C4-2B (cell line): ENCODE results near the gene CLIC1.
"Not testable (repeated sequence)": the region's sequence is repeated elsewhere in the genome, so short reads cannot be mapped to it uniquely, and the experiment has no call there.

Experiments
- H3K27ac ChIP-seq: fragments of 450-650 bp; 2 replicates; pipeline ENCODE4 v1.5.1; 2017
- CTCF ChIP-seq: fragments of 450-650 bp; conservative IDR thresholded peaks from 2 replicates; pipeline ENCODE4 v1.5.1; 2017; ENCODE audit warnings: mild to moderate bottlenecking
- ZFX ChIP-seq: fragments of 450-650 bp; IDR thresholded peaks from 2 replicates; pipeline ENCODE4 v1.6.1; 2017

Gene CLIC1

GRCh38 chr6:31710523-31711219, 25.7 kb downstream of the CLIC1 start:
- TF ChIP-seq ZFX (no peak), CTCF (no peak)
- no peak overlapping the region for H3K27ac ChIP-seq

- H3K27ac ChIP-seq, result not testable (repeated sequence)
Measured at GRCh38 chr6:31709157-31709556, 27.2 kb downstream of the CLIC1 start.

GRCh38 chr6:31708224-31708623, 28.1 kb downstream of the CLIC1 start:
- TF ChIP-seq CTCF (no peak), ZFX (no peak)
- H3K27ac ChIP-seq, result no peak overlapping the region

GRCh38 chr6:31707701-31708100, 28.6 kb downstream of the CLIC1 start:
- no peak overlapping the region for H3K27ac ChIP-seq
- TF ChIP-seq CTCF (no peak), ZFX (no peak)

DNA sequence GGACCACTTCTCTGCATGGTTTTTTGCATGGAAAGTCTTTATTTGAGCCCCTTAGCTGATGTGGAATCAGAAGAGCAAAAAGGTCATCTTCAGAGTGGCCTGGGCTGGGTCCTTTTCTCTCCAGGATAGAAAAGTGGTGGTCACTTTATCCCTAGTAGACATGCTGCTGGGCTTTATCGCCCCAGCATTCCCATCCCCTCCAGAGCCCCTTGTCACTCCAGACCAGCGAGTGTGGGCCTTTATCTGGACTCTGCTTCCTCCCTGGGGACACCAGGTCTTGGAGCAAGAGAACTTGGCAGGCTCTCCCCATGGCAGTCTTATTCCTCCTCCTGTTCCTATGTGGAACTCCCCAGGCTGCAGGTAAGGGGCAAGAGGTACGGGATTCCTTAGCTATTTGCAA, 29.7 kb downstream of the CLIC1 start, which contains the start of gene LY6G6F:
TSS of gene LY6G6F (plus strand) at position 268 of the 400 bp plus-strand sequence. CDS start at position 309, 41 bp downstream.
- no peak for TF ChIP-seq ZFX
- no peak for TF ChIP-seq CTCF
- no peak within 1 kb of the TSS for H3K27ac ChIP-seq

GRCh38 chr6:31705931-31706330, 30.4 kb downstream of the CLIC1 start:
- TF ChIP-seq CTCF, result no peak
- TF ChIP-seq ZFX, result no peak
- H3K27ac ChIP-seq, result no peak overlapping the region

DNA sequence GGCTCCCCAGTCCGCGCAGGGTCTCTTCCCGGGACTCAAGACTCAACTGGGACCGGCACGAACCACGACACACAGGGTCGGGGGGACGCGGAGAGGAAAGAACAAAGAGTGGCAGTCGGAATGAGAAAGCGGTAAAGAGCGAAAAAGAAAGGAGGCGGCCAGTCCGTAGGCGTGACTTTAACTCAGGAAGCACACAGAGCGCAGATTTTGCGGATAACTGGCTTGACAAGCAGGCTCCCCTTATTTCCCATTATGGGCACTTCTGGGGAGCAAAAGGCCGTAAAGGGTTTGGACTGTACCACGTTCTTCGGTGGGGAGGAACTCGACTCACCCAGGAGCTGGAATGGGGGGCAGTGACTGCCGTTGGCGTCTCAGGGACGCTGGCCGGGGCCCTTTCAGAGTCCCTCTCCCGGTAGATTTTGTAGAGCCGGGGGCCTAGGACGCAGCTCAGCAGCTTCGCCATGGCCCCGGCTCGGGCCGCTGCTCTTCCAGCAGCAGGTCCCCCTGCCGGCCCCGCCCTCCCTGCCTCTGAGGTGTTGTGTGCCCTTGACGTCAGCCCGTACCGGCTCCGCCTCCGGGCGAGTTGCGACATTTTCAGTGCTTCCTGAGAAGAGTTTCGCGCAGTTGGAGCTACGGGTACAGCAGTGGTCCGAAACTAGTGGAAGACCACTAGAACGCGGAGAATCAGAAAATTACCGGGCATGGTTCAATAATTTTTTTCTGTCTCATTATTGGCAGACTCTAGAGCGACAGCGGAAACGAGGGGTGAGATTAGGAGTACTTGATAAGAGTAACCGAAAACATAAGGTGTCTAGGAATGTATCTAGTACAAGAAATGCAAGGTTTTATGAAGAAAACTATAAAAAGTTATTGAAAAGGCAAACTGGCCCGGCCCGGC, 33.3 kb downstream of the CLIC1 start, which contains the start of gene ABHD16A:
TSS of gene ABHD16A (minus strand) at position 506 of the 898 bp plus-strand sequence. CDS start at position 463, 43 bp downstream.
- H3K27ac ChIP-seq, result peak within 1 kb of the TSS; percentile 75
- TF ChIP-seq CTCF (no peak), ZFX (peak; percentile 42; the same call in 1 of the 2 replicates)
